HG03108 (cell line): ENCODE results near the gene RGCC.
"Not testable (repeated sequence)": the region's sequence is repeated elsewhere in the genome, so short reads cannot be mapped to it uniquely, and the experiment has no call there.

Experiments
- ATAC-seq: cut with Tn5 transposase; IDR thresholded peaks from one replicate; pipeline ENCODE4 v1.9.1; 2021; ENCODE audit warnings: moderate library complexity; ENCODE audit not compliant: unreplicated experiment

The RGCC gene, protein sequence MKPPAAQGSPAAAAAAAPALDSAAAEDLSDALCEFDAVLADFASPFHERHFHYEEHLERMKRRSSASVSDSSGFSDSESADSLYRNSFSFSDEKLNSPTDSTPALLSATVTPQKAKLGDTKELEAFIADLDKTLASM

DNA sequence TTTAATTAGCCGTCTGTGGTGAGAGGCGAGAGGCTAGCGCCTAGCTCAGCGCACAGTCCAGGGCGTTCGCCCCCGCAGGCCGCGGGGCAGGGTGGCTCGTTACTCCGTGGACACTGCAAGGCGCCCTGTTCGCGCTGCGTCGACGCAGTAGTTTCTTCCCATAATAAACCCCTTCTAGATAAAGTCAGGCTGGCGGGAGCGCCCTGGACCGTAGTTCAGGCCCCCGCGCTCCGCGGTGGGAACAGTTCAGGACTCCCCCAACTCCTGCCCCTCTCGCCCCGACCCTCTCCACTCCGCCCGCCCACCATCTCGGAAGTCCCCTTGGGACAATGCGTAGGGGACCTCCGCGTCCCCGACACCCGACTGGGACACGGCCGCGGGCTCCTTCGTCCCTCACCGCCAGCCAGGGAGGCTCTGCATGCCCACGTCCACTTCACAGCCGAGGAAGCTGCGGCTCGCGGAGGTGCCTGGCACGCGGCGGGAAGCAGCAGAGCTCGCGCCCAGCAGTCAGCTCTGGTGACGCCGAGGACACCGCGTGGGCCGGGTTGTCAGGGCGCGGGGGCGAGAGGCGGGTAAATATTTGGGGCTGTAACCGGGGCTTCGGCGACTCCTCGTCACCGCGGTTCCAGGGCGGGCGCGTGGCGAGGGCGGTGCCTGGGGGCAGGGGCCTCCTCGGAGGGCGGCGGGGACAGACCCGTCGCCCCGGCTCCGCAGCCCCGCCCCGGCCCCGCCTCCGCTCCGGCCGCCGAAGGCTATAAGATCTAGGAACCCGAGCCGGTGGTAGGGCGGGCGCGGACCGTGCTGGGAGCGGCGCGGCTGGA, at the start of gene RGCC:
Gene RGCC (plus strand): TSS at position 783 of the 821 bp plus-strand sequence. CDS start 158 bp downstream, outside the sequence.
- peak; percentile 48 for ATAC-seq

DNA sequence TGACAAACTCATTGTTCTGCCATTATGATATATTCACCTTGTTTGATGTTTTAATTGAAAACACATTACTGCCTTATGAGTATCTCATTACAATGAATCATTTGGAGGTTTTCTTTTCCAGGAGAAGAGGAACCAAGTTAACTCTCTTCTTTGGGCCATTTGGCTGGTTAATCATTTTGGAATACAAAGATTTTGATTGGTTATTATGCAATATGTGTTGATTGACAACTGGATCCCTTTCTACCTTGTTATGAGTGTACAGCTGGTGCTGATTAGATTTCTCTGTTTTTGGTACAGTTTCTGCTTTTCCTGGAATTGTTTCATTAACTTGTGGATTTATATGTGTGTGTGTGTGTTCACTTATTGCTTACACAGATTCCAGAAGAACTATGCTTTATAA, 49.2 kb upstream of the RGCC start:
- ATAC-seq: no peak

DNA sequence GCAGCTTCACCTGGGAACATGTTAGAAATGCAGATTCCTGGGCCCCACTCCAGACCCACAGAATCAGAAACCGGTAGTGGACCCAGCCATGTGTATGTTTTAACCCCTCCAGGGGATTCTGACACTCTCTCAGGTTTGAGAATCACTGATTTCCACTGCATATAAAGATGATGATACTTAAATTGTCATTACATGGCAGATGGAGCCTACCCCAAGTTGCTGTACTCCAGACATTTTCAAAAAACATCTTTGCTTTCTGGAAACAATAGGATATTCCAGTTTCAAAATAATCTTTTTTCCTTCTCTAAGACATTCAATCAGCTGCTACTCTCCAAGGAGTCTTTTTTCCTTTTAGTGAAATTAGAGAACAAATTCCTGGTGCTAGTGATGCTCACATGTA, 48.6 kb upstream of the RGCC start:
- no peak for ATAC-seq

DNA sequence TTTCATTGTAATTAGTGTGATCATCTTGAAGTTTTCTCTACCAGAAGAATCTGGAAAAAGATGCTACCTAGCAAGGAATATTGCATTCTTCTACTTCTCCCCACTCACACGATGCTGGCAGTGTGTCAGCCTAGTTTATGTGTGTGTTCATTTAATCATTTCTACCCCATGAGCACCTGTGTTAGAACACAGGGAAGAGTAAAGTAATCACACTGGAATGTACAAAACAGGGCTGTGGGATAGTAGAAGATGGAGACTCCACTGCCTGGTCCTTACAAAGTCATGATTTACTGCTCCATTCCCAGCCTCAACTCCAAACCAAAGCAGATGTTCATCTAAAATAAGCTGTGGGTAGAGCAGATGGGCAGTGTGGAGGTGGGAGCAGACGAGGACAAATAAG, 47.7 kb upstream of the RGCC start:
- no peak for ATAC-seq

DNA sequence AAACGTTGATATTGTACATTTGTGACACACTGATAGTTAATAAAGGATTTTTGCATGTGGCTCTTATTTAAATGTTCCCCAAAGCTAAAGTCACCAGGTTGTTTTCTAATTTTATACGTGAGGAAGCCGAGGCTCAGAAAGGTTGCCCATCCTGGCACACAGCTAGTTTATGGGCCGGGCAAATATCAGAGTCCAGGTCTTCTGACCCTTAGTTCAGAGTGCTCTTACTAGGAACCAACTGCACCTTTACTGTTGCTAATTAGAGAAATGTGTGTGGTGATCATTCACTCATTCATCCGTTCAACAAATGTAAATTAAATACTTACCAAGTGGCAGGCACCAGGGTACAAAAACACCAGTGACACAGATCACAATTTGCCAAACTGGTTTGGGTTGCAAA, 46.3 kb upstream of the RGCC start:
- no peak for ATAC-seq

DNA sequence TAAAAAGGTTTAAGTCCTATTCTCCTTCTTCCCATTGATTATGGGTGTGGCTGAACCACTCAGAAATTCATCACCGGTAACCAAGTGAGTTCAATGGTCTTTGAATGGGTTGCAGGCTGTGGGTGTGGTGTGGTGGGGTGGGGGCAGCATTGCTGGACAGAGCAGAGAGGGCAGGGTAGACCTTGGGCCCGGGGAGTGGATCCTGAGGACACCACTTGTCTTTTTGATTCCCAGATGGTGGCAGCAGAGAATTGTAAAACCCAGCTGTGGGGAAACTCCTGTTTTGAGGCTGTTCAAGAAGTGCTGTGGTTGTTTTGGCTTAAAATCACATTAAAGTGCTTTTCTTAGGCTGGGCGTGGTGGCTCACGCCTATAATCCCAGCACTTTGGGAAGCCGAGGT, 45.8 kb upstream of the RGCC start:
- ATAC-seq: no peak

DNA sequence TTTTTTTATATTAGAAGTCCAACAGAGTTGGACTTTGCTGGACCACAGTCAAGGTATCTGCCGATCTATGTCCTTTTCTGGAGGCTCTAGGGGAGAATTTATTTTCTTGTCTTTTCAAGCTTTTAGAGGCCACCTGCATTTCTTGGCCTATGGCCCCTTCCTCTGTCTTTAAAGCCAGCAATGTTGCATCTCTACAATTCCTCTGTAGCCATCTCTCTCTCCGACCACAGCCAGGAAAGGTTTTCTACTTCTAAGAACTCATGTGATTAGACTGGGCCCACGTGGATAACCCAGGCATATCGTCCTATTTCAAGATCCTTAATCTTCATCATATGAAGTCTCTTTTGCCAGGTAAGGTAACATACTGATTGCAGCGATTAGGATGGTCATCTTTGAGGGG, 43.5 kb upstream of the RGCC start:
- ATAC-seq: no peak

DNA sequence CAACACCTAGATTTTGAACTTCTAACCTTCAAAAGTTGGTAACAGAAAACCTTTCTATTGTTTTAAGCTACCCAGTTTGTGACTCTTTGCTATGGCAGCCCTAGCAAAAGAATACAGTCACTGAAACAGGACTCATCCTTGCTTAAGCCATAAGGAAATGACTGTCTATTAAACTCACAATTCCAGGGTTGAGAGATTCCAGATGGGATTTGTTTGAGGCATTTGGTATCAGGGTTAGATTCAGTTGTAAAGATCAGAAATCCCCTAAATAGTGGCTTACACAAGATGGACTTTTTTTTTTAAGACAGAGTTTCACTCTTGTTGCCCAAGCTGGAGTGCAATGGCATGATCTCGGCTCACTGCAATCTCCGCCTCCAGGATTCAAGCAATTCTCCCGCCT, 41.1 kb upstream of the RGCC start:
- ATAC-seq: no peak

DNA sequence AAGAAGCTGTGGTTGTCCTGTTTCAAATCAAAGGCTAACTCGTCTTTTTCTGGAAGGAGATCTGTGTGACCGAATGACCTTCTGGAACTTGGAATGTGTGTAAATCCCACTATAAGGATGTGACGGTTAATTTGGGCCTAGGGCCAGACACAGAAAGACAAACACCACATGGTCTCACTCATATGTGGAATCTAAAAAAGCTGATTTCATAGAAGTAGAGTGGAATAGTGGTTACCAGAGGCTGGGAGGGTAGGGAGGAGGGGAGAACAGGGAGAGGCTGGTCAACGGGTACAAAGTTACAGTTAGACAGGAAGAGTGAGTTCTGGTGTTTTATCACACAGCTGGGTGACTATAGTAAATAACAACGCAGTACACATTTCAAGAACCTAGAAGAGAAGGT, 39.3 kb upstream of the RGCC start:
- ATAC-seq: no peak

DNA sequence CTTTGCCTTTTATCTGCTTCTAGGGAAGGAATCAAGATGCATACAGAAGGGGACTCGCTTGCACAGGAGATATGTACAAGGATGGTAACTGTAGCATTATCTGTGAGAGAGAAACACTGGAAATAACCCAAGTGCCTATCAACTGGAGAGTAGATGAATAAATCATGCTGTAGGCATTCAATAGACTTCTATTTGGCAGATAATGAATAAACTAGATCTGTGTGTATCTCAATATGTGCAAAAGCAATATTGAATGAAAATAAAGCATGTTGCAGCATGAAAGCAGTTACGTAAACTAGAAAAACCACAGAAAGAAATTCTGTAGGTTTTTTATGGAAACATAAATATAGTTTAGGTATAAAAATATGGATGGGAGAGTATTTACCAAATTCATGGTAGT, 38.6 kb upstream of the RGCC start:
- no peak for ATAC-seq

DNA sequence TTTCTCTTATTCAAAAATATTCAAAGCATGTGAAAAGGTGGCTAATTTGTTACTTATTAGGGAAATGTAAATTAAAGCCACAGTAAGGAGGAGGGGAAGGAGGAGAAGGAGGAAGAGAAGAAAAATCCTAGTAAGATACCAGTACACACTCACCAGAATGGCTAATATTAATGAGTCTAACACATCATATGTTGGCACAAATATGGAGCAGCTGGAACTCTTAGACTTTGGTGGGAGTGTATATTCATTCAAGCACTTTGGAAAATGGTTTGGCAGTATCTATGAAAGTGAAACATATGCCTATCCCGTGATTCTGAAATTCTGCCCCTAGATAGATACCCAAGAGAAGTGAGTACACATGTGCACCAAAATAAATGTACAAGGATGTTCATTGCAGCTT, 38.1 kb upstream of the RGCC start:
- no peak for ATAC-seq

DNA sequence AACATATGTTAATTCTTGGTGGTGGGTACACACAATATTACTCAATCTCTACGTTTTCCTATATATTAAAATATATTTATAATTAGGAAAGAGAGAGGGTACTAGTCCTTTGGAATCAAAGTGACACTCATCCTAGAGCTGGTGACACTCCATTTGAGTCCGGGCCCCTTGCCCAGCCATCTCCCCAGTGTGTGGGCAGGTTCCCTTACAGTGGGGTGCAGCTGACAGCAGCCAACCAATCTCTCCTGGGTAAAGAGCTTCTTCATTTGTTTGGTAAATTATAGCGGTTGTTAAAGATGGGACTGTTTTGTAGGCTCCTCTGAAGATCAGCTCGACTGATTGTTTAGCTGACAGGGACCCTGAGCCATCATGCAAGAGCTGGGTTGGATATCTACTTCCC, 37.2 kb upstream of the RGCC start:
- no peak for ATAC-seq

DNA sequence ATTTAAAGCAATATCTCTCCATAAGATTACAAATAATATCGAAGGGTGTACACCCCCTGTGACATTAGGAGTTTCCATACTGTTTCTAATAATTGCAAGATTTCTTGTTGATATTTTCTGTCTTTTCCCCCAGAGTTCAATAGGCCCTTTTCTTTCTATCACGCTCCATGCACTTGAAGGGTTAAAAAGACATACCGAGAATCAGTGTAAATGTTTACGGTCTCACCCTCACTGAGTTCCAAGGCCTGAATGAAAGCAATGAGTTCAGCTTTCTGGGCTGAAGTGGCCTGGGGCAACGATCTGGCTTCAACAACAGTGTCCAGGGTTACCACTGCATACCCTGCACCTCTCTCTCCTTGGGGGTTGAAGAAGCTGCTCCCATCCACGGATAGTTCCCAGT, 36.0 kb upstream of the RGCC start:
- ATAC-seq: not testable (repeated sequence)

DNA sequence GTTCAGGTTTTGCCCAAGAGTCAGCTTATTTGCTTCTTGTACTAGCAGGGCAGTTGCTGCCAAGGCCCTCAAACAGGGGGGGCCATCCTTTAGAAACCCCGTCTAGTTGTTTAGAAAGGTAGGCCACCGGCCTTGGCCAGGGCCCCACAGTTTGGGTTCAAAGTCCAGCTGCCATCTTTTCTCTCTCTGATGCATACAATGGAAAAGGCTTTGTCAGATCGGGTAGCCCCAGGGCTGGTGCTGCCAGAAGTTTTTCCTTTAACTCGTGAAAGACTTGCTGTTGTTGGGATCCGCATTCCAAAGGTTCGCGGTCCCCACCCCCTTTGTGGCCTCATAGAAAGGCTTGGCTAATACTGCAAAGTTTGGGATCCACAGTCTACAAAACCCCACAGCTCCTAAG, 35.4 kb upstream of the RGCC start:
- not testable (repeated sequence) for ATAC-seq

DNA sequence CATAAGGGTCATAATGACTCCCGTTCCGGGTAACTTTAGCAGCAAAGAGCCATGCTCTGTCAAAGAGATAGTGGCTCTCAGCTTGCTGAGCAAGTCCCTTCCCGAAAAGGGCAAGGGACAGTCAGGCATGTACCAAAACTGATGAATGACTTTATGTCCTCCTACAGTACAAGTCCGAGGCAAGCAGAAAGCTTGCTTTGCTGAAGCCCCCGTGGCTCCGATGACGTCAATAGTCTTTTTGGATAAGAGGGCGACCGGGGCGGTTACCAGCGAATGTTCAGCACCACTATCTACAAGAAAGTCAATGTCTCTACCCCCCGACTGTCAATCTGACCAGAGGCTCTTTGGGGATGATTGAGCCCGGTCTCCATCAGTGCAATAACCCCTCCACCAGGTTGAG, 34.1 kb upstream of the RGCC start:
- ATAC-seq: not testable (repeated sequence)

DNA sequence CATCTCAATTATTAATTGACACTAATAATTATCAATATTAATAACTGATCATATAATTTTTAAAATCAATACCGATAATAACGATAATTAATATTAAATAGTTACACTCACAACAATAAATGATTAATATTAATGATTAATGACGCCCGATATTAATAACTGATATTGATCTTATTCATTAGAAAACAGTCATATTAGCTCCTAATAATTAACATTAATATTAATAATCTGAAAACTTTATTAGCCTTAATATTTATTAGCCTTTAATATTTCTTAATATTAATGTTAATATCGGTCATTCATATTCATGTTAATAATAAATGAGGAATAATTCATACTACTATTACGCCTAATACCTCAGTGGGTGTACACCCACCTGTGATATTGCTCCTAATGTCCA, 32.7 kb upstream of the RGCC start:
- not testable (repeated sequence) for ATAC-seq

DNA sequence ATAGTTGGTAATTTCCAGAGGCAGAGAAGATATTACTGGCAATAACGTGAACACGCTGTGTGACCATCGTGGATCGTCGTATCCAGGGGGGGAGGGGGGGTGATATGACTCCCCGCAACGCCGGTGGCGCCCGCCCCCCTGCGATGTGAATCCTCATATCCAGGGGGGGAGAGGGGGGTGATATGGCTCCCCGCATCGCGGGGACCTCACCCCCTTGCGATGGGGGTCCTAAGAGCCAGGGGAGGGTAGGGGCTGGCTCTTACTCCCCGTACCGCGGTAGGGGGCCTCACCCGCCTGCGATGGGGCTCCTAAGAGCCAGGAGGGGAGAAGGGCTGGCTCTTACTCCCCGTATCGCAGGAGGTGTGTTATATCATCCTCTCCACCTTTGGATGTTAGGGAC, 31.3 kb upstream of the RGCC start:
- ATAC-seq: no peak

DNA sequence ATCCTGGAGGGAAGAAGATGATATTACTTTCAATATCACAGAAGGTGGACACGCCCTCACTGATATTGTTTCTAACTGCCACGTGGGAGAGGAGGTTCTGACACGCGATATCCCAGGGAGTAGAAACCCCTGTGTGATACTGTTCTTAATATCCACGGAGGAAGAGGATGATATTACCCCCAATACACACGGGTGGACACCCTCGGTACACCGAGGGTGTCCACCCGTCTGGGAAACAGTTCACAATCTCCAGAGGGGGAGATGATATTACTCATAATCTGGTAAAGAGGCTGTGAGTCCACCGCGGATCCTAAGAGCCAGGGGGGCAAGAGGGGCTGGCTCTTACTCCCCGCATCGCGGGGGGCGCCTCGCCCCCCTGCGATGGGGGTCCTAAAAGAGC, 29.7 kb upstream of the RGCC start:
- ATAC-seq: no peak

DNA sequence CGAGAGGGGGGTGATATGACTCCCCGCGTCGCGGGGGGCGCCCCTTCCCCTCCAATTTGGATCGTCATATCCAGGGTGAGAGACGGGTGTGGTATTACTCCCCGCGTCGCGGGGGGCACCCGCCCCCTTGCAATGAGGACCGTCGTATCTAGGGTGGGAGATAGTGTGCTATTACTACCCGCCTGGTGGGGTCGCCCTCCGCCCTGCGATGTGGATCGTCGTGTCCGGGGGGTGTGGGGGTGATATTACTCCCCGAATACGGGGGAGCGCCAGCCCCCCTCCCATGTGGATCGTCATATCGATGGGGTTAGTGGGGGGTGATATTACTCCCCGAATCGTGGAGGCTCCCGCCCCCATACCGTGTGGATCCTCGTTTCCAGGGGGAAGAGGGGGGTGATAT, 29.2 kb upstream of the RGCC start:
- no peak for ATAC-seq

DNA sequence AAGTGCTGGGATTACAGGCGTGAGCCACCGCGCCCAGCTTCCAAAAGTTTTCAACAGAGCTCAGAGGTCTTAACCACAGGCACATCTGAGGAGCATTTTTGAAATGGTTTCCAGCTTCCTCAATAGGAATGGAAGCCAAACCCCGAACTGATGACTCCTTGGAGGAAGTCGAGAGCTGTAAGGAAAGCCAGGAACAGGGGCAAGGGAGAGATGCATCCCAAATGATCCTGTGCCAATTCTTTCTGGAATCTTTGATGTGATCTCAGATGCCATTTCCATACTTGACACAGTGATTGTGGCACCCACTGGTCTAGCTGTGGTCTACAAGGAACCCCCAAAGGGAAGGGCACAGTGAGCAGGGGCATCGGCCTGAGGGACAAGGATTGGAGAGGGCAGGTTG, 23.3 kb upstream of the RGCC start:
- ATAC-seq: not testable (repeated sequence)

DNA sequence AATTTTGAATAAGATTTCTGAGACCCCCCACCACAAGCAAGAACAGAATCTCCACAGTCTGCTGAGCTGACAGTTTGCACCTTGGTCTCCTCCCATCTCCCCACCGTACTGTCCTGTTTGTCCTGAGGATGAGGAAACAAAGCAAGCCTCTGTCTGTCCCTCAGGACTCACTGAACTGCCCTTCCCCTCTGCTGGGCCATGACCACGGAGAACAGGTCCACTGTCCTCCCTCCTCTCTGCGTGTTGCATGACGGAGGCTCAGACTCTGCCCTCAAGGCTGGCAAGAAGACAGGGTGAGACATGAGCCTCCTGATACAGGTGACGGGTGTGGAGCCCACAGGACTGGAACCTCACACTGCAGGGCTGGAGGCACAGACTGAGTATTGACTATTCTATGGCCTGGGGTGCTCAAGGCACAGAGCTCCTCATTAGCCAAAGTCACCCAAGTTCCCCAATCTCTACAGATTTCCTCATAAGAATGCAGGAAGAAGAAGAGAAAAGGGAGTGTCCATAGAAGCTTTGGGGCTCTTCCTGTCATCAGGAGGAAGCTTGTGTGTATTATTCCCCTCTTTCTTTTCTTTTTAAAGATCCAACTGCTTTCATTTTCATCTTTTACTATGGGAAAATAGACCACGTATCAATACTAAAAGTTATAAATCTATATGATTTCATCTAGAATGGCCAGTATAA, 22.4 kb upstream of the RGCC start:
- no peak for ATAC-seq

DNA sequence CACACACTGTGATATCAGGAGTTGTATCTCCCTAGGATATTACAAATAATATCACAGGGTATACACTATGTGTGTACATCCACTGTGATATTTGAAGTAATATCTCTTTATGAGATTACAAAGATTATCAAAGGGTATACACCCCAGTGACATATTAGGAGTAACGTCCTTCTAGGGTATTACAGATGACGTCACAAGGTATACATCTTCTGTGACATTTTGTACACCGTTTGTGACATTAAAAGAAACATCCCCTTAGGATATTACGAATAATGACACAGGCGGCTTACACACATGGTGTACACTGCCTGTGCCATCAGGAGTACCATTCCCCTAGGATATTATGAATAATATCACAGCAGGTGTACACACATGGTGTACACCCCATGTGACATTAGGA, 13.4 kb upstream of the RGCC start:
- ATAC-seq: no peak
